NCI-H187 treated with DMSO at 0.1 percent for 48 hours (cell line): Measurements from ENCODE around the gene LRRFIP2.
"Not testable (repeated sequence)": the region's sequence is repeated elsewhere in the genome, so short reads cannot be mapped to it uniquely, and the experiment has no call there.

ENCODE experiments used
- DNase-seq: peaks from one replicate; lab custom pipeline; 2025; lab: John Stamatoyannopoulos, UW

LRRFIP2 gene

GRCh38 chr3:37183976-37184375 lies 9.6 kb upstream of the LRRFIP2 start:
- DNase-seq = no peak

- DNase-seq = no peak
These were observed 9.0 kb upstream of the LRRFIP2 start for GRCh38 chr3:37183375-37183831.

DNA sequence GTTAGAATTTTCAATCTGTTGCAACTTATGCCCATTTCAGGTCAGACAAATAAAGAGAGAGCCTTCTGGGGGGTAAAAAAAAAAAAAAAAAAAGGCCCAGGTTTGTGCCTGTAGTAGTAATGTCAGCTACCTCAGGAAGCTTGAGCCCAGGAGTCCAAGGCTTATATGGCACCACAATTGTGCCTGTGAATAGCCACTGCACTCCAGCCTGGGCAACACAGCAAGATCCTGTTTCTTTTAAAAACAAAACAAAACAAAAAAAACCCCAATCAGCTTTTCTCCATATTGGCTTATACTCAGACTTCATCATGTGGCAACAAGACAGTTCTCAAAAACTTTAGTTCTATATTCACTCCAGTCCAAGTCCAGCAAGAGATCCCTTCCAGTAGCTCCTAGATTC lies 8.4 kb upstream of the LRRFIP2 start:
- no peak for DNase-seq

GRCh38 chr3:37181756-37182155 lies 7.4 kb upstream of the LRRFIP2 start:
- no peak for DNase-seq

DNA sequence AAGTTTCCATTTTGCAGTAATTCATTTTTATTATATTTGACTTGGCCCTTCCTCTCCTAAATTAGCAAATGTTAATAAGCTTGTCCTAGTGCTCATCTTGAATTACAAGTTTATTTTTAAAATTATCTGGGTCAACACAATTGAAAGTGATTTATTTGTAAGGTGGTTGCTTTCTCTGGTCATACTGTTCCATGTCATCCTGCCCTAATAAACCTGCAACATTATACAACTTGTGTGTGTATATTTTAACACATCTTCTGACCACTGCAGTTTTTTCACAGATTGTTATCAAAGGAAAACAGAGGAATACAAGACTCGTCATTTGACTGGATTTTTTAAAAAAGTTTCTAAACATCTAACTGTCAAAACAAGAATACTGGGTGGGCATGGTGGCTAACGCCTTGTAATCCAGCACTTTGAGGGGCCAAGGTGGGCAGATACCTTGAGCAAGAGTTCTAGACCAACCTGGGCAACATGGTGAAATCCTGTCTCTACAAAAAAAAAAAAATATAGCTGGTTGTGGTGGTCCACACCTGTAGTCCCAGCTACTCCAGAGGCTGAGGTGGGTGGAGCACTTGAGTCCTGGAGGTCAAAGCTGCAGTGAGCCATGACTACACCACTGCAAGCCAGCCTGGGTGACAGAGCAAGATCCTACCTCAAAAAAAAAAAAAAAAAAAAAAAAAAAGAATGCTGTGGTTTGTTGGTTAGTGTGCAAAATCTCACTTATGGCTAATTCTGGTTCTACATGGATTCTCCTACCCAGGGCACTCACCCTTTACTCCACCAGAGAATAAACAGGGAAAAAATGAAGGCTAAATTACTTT lies 5.0 kb upstream of the LRRFIP2 start:
- DNase-seq = no peak

- no peak for DNase-seq
These were observed 576 bp downstream of the LRRFIP2 start for GRCh38 chr3:37173806-37174205.

DNA sequence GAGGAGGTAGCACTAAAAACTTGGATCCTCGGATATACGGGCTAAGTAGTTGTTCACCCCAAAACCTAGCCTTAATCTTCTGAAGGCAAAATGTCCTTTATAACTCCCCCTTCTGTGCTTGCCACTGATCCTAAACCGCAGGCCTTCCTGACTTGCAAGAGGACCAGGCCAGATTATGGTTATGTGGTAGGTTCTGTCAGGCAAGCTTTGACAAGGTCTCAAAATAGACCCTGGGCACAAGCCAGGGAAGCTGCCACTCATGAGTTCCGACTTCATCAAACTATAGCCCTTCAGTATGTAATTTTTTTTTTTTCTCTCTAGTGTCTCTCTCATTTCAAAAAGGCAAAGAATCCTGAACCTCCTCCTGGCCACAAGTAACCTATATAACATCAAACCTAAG lies 3.2 kb downstream of the LRRFIP2 start:
- no peak for DNase-seq

DNA sequence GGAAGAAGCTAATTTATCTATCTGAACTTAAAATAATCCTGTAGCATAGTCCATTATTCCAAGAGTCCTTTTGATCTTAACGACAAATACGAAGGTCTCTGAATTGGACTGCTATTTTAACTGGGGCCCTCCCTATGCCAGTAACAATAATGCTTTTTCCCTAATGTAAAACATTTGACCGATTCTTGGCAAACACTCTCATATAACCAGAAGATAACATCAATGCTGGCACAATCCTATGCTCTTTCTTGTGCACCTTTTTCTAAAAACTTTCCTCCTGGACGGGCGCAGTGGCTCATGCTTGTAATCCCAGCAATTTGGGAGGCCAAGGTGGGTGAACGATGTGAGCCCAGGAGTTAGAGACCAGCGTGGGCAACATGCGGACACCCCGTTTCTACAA lies 3.9 kb downstream of the LRRFIP2 start:
- no peak for DNase-seq

DNA sequence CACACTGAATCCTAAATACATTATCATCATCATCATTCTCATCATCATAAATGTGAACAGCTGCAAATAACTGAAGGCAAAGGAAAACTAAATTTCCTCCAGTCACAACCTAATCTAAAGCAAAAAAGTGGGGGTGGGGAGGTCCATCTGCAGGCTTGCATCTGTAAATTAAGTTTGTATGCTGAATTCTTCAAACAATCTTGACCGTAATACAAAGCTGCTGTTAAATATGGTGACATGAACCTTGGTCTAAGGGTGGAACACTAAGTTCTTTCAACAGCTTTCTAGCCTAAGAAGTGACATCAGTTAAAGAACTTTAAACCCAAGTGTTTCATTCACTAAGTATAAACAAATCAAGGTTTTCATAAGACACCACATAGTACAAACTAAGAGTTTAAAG lies 4.3 kb downstream of the LRRFIP2 start:
- DNase-seq = no peak

GRCh38 chr3:37168896-37169295 lies 5.5 kb downstream of the LRRFIP2 start:
- no peak for DNase-seq

- DNase-seq = no peak
These were observed 10.9 kb downstream of the LRRFIP2 start for GRCh38 chr3:37163262-37164015.

GRCh38 chr3:37162501-37163245 lies 11.7 kb downstream of the LRRFIP2 start:
- no peak for DNase-seq

- DNase-seq = no peak
These were observed 13.0 kb downstream of the LRRFIP2 start for GRCh38 chr3:37161351-37161750.

GRCh38 chr3:37155782-37156181 lies 18.6 kb downstream of the LRRFIP2 start:
- DNase-seq = no peak

- no peak for DNase-seq
These were observed 19.6 kb downstream of the LRRFIP2 start for GRCh38 chr3:37154668-37155314.

DNA sequence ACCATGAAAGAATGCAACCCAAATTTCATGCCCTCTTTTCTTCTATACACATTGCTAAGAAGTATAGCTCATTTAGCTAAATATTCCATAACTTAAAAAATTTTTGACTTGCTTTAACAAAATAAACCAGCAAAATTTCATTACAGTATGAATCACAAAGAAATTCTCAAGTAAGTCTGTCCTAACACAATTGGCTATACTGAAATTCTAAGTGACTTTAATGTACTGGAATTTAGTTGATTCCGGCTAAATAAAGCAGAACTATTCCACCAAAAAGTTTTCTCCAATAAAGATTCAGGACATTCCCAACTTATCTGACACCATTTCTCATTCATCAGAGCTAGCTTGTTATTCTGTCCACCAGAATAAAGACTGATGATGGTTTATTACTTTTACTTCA lies 23.8 kb downstream of the LRRFIP2 start:
- no peak for DNase-seq

DNA sequence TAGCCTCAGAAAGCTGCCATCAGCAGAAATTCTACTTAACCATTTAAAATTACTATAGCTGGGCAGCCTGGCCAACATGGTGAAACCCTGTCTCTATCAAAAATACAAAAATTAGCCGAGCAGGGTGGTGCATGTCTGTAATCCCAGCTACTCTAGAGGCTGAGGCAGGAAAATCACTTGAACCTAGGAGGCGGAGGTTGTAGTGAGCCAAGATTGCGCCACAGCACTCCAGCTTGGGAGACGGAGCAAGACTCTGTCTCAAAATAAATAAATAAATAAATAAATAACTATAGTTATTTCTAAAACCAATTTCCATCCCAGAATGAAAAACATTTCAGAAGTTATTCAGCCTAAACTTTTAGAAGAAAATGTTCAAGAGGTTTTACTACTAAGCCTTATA lies 25.1 kb downstream of the LRRFIP2 start:
- no peak for DNase-seq

DNA sequence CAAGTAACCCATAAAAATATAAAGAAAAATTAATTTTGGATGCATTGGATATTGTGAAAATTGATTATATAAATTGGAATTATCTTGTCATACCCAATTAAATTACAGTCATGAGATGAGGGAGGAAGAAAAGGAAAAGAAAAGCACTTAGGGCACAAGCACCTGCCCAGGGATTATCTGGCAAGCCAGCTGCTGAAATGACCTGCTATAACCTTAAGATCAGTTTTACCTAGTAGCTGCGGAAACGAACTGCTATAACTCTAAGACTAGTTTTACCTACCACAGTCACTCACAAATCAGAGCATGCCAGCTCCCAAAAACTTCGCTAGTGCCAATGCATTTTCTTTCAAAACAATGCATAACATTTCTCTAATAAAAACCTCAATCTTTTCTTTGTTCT lies 26.2 kb downstream of the LRRFIP2 start:
- no peak for DNase-seq

GRCh38 chr3:37147666-37148065 lies 26.7 kb downstream of the LRRFIP2 start:
- DNase-seq = no peak

DNA sequence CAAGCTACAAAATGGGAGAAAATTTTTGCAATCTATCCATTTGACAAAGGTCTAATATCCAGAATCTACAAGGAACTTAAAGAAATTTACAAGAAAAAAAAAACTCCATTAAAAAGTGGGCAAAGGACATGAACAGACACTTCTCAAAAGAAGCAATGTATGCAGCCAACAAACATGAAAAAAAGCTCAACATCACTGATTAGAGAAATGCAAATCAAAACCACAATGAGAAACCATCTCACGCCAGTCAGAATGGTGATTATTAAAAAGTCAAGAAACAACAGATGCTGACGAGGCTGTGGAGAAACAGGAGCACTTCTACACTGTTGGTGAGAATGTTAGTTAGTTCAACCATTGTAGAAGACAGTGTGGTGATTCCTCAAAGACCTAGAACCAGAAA lies 27.5 kb downstream of the LRRFIP2 start:
- DNase-seq = not testable (repeated sequence)

- no peak for DNase-seq
These were observed 28.8 kb downstream of the LRRFIP2 start for GRCh38 chr3:37145611-37146010.

DNA sequence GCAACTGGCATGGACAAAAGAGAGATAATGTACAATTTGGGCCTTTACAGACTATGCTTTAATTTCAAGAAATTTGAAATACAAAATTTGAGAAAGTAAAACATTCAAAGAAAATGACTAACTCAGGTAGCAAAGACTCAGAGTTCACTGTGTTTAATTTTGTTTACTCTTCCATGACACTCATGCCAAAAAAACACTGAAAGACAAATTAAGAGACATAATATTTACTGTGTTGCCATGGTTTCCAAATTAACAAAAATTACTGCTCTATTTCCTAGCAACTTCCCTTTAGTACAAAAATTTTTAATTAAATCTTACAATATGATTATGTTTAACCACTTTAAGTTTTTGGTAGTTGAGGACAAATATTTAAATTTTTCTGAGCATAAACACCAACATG lies 29.6 kb downstream of the LRRFIP2 start:
- DNase-seq = no peak
